HG03565 (cell line): ENCODE measurements around the gene ANKRD33.

Experiments used
- ATAC-seq: cut with Tn5 transposase; IDR thresholded peaks from one replicate; pipeline ENCODE4 v1.9.1; 2021; ENCODE audit warnings: mild to moderate bottlenecking, moderate library complexity; ENCODE audit not compliant: unreplicated experiment

The ANKRD33 gene

DNA sequence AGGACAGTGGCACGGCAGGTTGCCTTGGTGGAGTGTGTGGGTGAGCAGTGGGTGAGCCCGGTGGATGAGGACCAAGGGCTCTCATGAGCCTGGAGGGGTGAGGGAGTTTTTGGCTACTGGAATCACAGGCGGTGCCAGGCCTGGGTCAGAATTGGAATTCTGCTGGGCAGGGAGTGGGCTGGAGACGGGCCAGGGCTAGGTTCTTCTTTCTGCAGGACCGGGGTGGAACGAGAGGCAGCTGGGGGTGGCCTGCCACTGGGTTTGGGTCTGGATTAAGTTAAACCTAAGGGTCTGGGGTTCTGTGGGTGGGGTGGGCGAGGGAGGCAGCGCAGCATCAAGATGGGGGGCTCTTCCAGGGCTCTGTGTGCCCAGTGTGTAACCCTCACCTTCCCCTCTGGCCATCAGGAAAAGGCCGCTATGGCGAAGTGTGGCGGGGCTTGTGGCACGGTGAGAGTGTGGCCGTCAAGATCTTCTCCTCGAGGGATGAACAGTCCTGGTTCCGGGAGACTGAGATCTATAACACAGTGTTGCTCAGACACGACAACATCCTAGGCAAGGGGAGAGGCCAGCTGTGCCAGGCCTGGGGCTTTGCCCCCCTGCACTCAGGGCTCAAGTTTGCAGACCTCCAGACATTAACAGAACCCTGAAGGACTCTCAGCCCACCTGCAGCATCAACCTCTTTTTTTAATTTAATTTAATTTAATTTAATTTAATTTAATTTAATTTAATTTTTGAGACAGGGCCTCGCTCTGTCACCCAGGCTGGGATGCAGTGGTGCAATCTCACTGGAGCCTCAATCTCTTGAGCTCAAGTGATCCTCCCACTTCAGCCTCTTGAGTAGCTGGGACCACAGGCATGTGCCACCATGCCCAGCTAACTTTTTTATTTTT lies 26.4 kb downstream of the ANKRD33 start:
- ATAC-seq: no peak

DNA sequence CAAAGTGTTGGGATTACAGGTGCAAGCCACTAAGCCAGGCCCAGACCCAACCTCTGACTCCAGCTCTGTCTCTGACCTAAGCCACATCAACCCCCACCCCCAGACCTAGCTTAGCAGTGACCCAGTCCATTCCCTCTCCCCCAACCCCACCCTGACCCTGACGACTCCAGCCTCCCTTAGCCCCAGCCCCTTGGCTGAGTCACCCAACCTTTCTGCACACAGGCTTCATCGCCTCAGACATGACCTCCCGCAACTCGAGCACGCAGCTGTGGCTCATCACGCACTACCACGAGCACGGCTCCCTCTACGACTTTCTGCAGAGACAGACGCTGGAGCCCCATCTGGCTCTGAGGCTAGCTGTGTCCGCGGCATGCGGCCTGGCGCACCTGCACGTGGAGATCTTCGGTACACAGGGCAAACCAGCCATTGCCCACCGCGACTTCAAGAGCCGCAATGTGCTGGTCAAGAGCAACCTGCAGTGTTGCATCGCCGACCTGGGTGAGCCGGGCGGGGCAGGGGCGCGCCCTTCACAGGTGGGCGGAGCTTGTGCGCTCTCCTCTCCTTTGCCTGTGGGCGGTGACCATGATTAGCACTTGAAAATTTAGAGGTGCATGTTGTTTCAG lies 27.2 kb downstream of the ANKRD33 start:
- ATAC-seq: no peak

GRCh38 chr12:51915951-51916350 lies 28.0 kb downstream of the ANKRD33 start:
- no peak for ATAC-seq

GRCh38 chr12:51917041-51917590 lies 29.2 kb downstream of the ANKRD33 start:
- ATAC-seq: no peak

DNA sequence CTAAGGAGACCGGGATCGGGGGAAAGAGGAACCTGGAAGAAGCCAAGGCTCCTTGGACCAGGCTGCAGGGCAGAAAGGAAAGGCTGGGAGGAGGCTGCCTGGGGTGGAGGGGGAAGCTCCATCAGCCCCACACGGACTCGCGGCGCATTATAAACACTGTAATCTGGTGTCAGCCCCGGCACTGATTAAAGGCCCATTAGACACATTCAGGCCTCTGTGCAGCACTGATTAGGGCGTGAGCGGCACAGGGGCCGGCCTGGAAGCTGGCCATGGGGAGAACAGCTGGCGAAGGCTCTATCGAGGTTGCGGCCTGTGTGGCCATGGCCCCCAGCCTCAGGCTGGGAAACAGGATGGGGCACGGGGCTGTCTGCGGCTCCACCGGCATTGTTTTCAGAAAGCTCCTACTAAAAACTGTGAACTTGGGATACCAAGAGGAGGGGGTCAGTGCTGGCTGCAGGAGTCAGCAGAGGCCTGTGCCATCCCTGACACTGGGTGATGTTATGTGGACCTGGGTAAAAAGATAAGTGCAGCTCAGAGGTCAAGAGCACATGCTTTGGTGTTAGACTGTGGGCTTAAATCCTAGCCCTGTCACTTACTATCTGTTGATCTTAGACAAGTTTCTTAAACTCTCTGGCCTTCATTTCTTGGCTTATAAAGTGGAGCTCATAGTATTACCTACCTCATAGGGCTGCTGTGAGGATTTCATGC lies 30.0 kb downstream of the ANKRD33 start:
- ATAC-seq: no peak

DNA sequence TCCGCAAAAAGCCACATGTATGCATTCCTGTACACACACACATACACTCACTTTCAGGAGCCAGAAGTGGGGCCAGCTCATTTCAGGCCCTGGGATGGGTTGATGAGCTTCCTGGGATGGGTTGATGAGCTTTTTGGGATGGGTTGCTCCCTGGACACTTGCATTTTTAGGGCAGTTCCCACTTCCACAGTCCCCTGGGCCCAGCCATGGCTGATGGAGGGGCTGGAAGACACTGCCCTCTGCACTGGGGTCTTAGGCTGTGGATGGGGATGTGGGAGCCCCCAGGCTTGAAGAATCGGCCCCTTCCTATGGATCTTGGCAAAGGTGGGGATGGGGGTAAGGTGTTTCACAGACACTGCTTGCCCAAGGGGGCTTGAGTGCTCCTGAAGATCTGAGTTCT lies 32.1 kb downstream of the ANKRD33 start:
- no peak for ATAC-seq

DNA sequence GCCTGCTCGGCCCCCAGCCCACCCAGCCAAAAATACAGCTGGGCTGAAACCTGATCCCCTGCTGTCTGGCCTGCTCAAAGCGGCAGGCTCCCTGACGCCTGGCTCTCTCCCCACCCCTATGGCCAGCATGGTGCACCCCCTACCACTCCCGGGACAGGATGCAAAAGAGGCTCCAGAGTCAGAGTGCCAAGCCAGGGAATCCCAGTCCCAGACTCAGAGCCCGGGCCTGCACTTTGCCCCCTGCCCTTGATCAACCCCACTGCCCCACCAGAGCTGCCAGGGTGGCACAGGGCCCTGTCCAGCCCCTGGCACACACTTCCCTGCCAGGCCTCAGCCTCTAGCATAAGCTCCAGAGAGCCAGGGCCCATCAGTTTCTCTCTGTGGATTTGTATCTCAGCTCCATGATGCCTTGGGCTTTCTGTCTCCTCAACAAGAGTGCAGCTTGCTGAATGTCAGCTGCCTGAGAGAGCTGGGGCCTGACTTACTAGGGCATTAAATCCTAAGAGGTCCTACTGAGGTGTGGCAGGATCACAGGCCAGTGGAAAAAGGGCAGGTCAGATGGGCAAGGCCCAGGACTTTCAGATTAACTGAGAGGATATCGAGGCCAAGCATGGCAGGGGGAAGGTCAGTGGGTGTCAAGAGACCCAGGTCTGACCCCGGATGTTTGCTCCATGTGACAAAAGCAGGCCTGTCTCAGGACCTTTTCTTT lies 33.3 kb downstream of the ANKRD33 start:
- ATAC-seq: no peak

- no peak for ATAC-seq
These were observed 34.2 kb downstream of the ANKRD33 start for GRCh38 chr12:51922146-51922545.

GRCh38 chr12:51922762-51923505 lies 35.0 kb downstream of the ANKRD33 start:
- ATAC-seq: no peak

DNA sequence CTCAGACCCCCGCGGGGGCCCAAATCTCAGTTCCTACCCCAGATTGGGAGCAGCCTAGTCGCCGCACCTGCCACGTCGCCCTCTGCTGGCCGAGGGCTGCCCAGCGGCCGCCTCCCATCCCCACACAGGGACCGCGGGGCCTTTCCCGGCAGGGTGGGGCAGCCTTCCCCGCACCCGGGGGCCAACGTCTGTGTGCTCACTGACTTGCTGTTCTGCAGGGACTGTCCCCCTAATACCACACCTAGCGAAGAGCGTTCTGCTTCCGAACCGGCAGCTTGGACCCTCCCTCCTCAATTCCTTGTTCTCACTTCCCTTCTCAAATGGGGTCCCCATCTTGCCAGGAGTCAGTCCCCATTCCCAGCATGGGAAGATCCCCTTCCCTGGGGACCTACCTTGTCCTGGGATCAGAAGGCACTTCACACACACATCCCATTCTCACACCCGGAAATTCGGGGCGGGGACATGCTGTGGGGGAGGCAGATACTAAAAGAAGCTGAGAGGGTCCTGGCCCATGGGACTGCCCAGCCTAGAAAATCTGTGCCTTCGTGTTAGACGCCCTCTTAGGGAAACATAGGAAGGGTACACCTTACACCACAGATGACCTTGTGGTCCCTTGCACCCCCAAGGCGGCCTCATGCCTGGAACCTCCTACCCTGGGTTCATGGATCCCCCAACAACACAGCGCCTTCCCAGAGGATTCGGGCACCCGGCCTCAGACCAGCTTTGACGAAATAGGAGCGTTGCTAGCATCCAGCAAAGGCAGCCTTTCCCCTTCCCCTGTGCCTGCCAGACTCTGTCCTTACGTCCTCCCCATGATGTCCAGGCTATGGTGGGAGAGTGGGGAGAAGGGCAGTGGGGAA lies 35.8 kb downstream of the ANKRD33 start:
- ATAC-seq: no peak

- ATAC-seq: no peak
These were observed 36.8 kb downstream of the ANKRD33 start for GRCh38 chr12:51924551-51925319.

DNA sequence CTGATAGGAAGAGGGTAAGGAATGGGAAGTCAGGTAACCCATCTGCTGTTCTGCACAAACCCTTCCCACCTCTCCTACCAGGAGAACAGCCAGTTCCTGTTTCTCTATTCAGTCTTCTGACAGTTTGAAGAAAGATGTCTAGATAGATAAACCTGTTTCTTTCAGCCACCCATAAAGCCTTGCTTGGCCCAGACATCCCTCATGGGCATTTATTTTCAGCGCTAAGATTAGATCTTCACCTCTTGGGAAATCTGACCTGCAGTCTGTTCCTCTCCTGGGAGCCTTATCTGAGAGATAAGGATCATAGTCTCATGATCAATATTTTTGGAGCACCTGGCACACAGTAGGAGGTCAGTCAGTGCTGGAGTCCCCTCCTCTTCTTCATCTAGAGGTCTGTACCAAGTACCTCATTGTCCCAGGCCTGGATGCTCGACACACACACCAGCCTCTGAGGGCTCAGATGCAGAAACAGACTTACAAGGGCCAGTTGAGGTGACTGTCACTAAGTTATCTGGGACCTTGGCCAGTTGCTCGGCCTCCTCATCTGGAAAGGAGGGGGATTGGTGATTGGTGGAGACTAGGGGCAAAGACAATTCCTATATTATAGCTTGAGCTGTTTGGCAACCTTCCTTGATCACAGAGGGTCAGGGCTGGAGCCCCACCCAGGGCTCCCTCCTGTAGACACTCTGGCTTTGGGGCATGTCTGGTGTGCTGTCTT lies 37.6 kb downstream of the ANKRD33 start:
- ATAC-seq: no peak

GRCh38 chr12:51926064-51926632 lies 38.2 kb downstream of the ANKRD33 start:
- ATAC-seq: no peak

GRCh38 chr12:51926718-51927117 lies 38.8 kb downstream of the ANKRD33 start:
- no peak for ATAC-seq

DNA sequence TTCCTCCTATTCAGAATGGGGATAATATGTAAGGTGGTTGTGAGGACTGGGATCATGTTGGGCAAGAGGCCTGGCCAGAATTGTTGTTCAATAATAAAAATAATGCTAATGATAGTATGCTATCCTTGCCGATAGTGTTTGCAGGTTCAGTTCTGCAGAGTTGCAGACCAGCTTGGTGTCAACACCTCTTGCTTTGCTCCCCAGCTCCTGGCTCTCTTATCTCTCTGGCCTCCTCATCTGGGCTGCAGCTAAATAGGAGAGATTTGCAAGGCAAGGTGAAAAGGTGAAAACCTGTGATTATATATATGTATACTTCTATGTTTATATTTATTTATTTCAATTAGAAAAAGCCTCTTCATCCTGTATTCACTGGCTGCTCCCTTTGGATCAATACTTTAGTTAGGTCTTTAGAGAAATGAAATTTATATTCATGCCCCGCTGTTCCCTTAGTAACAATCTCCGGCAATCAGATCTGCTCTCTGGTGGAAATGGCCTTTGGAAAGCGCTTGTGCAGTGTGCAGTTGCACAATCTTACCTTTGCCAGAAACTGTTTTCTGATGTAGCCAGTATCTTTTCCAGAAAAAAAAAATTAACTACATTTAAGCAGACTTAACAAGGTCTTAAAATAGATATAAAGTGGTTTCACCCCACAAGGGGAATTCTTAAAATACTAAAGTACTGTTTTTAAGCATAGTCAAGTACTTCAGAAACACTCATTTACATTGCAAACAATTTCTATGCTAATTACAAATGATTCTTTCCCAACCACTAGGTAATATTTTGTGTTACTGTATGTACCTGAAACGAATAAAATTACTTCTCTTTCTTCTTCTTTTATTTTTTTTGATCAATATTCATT lies 44.5 kb downstream of the ANKRD33 start:
- ATAC-seq: no peak

DNA sequence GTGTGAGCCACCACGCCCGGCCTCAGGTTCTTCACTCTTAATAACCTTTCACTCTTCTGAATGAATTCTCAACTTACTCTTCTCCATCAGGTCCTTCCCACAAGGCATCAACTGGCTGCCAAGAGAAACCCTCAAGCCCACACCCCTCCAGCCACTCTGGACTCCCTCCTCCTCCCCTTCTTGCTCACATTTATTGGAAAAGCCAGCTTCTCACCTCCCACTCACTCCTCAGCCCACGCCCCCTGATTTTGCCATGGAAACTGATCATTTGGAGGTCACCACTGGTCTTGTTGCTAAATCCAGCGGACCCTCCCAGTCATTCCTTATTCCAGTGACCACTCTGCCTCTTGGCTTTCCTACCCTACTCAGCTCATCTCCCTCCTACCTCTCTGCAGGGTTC lies 46.2 kb downstream of the ANKRD33 start:
- no peak for ATAC-seq

GRCh38 chr12:51937926-51938325 lies 50.0 kb downstream of the ANKRD33 start:
- no peak for ATAC-seq
